CD4-positive, alpha-beta T cell treated with Interferon alpha-2 for 1 hour (primary cell): Measurements from ENCODE around the gene TOX2.

ENCODE experiments used
- DNase-seq, 2 donors: peaks; one replicate each; pipeline ENCODE4 v3.0.0-alpha.2; 2020 to 2022

TOX2 gene

DNA sequence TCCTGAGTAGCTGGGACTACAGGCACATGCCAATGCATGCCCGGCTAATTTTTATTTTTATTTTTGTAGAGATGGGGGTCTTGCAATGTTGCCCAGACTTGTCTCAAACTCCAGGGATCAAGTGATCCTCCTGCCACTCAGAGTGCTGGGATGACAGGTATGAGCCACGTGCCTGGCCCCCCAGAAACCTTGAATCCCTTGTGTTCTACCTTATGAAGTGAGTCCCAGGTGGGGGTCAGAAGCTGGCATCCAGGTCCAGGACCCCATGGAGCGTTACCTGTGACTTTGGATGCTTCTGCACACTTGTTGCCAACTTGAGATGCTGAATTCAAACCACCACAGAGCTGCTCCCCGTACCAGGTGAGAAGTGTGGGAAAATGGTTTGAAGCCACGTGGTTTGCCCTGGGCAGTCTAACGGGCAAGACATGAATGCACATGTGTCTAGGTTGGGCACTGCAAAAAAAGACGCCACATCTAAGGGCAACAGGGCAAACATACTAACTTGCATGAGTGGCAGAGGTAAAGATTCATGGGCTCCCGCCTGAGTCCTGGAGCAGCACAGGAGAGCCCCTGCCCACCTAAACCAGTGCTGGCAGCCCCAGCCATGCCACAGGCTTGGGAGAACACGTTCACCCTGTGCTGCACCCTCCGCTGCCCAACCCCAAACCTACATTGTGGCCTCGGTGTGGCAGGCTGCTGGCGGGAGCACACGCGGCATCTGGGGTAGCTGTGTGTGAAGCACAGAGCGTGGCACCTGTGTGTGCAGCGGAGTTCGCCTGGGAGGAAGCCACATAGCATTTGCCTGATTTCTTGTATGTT lies 171.2 kb downstream of the TOX2 start:
- DNase-seq = no peak

DNA sequence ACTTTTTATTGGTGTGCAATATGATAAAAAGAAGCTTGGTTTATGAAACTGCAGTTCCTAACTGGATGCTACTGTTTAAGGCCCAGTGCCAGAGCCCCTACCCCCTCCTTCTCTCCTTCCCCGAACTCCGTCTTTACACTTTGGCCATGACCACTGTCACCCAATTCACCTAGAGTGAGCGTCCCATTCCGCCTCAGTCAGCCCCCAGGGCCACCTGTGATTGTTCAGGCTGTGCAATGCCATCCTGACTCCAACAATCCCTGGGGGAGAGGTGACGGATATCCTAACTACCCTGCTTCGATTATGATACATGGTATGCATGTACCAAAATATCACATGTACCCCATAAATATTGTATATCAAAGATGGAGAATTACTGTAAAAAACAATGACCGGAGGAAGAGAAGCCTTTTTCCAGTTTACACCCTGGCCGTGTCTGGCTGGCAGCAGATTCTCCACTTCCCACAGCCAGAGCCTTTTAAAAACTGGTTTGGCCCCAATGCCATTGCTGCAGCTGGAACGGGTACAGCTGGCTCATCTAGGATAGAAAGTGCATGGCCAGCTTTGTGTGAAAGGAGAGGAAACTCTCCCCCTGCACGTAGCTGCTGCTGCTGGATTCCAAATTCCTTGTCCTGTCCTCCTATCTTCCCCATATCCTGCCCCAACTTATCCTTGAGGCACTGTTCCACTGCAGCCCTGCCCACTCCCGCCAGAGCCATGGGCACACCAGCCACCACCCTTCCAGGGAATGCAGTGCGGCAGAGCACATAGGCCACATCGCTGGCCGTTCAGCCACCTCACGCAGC lies 172.6 kb downstream of the TOX2 start:
- no peak for DNase-seq

DNA sequence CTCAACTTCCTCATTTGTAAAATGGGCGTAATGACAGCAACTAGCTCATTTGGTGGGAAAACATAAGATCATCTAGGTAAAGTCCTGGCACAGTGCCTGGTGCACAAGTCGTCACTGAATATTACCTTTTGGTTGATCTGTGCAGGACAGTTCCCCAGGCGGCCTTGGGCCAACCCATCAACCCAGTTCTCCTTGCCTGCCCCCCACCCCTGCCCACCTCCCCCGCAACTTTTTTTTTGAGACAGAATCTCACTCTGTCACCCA lies 173.1 kb downstream of the TOX2 start:
- DNase-seq = no peak

DNA sequence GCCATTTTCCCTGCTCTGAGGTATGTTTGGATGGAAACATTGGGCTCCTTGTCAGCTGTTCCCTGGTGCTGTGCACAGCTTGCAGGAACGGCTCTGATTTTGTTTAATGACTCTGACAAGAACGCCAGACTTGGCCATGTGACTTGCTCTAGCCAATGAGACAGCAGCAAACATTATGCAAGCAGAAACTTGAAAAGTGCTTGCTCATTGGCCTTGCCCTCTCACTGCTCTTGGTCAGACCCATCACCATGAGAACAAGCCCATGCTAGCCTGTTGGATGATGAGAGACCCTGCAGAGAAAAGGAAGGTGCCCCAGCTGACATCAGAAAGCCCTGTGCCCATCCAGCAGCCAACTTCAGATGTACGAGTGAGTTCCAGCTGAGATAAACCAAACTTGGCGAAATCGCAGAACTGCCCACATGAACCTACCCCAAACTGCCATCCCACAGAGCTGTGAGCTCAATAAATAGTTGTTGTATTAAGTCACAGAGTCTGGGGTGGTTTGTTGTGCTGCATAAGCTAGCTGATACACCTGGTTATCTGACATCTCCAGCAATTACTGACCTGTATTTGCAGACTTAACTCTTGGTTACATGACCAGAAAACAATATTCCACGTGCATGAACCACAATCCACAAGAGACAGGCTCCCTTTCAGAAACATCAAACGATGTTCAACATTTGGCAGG lies 175.5 kb downstream of the TOX2 start:
- peak; percentile 28 to 37 for DNase-seq

GRCh38 chr20:44091026-44091425 lies 176.4 kb downstream of the TOX2 start:
- no peak for DNase-seq

DNA sequence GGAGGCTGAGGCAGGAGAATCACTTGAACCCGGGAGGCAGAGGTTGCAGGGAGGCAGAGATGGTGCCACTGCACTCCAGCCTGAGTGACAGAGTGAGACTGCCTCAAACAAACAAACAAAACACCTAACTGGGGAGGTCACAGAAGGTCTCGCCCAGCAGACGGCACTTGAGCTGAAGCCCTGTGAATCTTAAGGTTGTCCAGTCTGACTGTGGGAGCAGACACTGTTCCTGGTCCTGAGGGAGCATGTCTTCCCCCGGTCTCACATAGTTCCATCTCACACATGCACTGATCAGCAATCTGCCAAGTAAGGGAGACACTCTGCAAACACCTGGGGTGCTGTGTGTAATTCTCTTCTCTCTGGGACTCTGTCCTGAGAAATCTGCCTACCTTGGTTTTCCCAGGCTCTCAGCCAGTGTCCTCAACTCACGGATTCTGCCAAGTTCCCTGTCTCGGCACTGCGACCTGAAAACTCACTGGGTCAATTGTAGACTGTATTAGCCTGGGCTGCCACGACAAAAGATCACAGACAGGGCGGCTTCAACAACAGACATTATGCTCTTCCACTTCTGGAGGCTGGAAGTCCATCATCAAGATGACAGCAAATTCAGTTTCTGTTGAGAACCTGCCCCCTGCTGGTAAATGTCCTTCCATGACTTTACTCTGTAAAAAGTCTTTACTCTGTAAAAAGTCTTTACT lies 178.0 kb downstream of the TOX2 start:
- DNase-seq = peak in 1 of 2 donors; percentile 31

GRCh38 chr20:44093249-44093582 lies 178.6 kb downstream of the TOX2 start:
- no peak for DNase-seq

DNA sequence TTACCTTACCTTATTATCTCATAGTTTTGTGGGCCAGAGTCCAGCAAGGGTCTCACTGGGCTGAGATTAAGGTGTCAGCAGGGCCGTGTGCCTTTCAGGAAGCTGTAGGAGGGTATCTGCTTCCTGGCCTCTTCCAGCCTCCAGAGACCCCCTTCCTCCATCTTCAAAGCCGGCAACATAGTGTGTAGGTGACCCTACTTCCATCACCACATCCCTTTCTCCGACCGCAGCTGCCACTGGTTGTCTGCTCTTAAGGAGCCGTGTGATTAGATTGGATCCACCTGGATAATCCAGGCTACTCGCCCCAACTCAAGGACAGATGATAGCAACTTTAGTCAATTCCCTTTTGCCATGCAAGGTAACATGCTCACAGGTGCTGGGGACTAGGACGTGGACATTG lies 181.2 kb downstream of the TOX2 start:
- DNase-seq = no peak

DNA sequence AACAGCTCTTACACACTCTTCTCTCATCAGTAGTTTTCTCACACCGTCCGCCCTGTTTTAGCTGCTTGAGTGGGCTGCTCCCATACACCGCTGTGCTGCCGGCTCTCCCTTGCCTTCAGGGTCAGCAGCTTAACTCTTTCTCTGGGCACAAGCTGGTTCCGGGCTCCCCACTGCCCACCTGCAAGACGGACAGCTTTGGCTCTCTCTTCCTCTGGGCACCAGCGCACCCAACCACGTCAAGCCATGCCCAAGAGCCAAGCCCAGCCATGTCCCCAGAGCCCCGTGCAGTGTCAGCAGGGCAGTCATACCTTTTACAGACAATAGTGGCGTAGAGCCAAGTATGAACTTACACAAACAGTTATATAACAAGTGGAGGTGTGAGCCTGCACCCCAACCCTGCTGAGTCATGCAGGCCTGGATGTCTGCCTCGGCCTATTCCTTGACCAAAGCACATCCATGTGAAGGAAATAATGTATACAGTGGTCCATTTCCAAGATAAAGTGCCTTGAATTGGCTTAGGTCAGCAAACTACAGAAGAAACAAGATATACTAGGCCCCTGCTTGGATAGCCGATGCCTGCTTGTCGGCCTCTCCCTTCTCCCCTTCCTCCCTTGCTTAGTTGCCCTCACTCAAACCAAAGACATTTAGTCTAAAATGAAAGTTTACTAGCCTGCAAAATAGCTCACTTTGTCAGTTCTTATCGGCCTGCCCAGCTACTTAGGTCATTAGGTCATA lies 183.0 kb downstream of the TOX2 start:
- DNase-seq = no peak

DNA sequence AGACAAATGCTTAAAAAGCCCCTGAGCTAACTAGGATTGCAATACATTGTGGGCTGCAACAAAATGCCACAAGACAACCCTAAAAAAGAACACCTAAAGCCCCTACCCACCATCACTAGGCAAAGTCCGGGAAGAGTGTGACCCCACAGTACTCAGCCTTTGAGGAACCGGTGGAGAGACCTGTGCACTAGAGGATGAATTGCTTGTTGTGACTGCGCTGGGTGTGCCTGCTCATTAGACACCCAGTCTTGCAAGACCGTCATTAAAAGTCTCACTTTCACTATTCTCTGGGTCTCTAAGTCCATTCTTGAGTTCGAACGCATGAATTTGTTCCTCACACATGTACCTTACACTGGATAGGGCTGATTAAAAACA lies 183.6 kb downstream of the TOX2 start:
- no peak for DNase-seq

GRCh38 chr20:44098657-44099056 lies 184.0 kb downstream of the TOX2 start:
- DNase-seq = no peak

- DNase-seq = no peak
Observed at GRCh38 chr20:44099832-44100231, 185.2 kb downstream of the TOX2 start.

- DNase-seq = no peak
Observed at GRCh38 chr20:44102582-44102981, 187.9 kb downstream of the TOX2 start.

GRCh38 chr20:44104798-44105517 lies 190.3 kb downstream of the TOX2 start:
- no peak for DNase-seq

GRCh38 chr20:44106615-44107014 lies 192.0 kb downstream of the TOX2 start:
- no peak for DNase-seq

GRCh38 chr20:44109951-44110361 lies 195.3 kb downstream of the TOX2 start:
- DNase-seq = no peak

DNA sequence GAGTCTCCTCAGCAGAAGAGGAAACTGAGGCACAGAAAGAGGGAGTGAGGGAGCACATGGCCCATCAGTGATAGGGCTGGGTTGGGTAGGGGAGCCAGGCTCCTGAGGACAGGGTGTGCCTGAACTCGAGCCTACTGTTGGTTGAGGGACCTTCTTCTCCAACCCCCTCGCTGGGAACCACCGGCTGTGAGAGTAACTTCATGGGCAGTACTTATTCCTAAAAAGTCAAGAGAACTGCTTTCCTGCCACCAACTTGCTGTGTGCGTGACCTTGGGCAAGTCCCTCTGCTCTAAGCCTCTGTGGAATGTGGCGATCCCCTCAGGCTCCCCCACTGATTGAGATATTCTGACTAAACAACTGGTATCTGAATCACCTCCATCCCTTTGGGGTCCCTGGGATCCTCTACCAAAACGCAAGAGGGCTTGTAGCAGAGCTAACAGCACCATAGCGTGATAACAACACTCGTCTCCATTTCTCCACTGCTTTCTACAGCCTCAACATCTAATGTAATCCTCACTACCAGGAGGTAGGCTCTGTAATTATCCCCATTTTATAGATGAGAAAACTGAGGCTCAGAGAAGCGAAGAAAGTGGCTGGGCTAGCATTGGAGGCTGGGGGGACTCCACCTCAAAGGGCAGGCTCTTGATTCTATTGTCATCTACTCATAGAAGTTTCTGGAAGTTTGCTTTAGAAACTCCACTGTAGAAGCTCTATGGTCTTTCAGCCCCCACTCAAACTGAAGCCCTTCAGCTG lies 196.3 kb downstream of the TOX2 start:
- no peak for DNase-seq

- DNase-seq = no peak
Observed at GRCh38 chr20:44111712-44112335, 197.2 kb downstream of the TOX2 start.

- DNase-seq = no peak
Observed at GRCh38 chr20:44112456-44112855, 197.8 kb downstream of the TOX2 start.

DNA sequence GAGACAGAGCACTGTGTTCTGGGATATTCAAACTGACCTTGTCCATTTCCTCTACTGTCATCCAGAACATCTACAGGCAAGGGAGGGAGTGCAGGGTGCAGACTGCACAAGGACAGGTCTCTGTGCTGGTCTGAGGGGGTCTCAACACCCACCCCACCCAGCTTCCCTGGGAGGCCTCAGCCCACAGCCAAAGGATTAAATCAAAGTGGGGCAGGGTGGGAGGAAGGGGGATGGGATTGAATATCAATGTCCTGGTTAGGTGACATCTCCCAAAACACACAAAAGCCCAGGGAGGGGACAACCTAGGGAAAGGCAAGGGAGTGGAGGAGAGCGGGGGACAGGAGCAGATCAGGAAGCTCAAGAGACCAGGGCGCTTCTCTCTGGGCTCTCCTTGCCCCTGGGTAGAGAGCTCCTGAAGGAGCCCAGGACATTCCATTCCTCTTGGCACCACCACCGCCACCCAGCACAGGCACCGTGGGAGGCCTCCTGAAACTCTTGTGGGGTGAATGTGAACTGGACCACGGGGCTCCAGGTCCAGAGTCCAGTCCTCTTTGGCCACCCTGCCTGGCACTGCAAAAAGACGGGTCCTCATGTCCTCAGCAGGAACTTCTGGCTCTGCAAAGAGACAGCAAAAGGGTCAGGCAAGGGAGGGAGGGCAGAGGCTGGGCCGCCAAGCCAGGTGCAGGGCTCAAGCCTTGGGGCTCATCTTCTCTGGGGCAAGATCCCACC lies 198.4 kb downstream of the TOX2 start:
- DNase-seq = no peak
